T-cell (primary cell): ENCODE measurements around the gene UBALD2. TPM values are rescaled to one million over a fixed set of nuclear protein-coding genes. Genes with fewer than 3 reads are reported as not detected.
"Not testable (repeated sequence)": the region's sequence is repeated elsewhere in the genome, so short reads cannot be mapped to it uniquely, and the experiment has no call there.

ENCODE experiments used
- ATAC-seq, 4 experiments: fragments of 200-7000 bp in 3 of 4; fragments of 150-1000 bp in 1 of 4; cut with Tn5 transposase; replicated peaks in 1 of 4; 1 replicate in 3 of 4; 2 replicates in 1 of 4; pipeline ENCODE4 v1.10.0; 2021; ENCODE audit warnings: moderate library complexity in 3 of 4, mild to moderate bottlenecking in 2 of 4, moderate number of reproducible peaks in 1 of 4
- CTCF ChIA-PET, 2 donors: fragments of 300-600 bp; sonication (Branson Sonifier 250); formaldehyde crosslinking; loops; one replicate each; lab custom pipeline; 2022; ENCODE audit warnings: antibody characterized with exemption in 2 of 2; lab: Charles Lee
- POLR2A ChIA-PET, 2 donors: fragments of 300-600 bp; sonication (Branson Sonifier 250); formaldehyde crosslinking; loops; one replicate each; lab custom pipeline; 2022; ENCODE audit warnings: antibody characterized with exemption in 2 of 2; lab: Charles Lee
- DNase-seq, 35 experiments: peaks; one replicate each; pipeline versions ENCODE4 v3.0.0 to v3.0.0-alpha.2; 2013 to 2023
- H3K27ac ChIP-seq: one replicate; pipeline ENCODE4 v1.5.1; 2013; ENCODE audit warnings: low read length
- H3K27me3 ChIP-seq, 2 experiments: replicated peaks in 1 of 2; 1 replicate in 1 of 2; 2 replicates in 1 of 2; pipeline versions ENCODE4 v1.6.1 to v1.7.0; 2013; ENCODE audit warnings: low read length in 1 of 2, mixed read lengths in 1 of 2; ENCODE audit not compliant: control insufficient read depth in 2 of 2, insufficient read depth in 2 of 2; ENCODE audit errors: extremely low read depth in 1 of 2
- H3K36me3 ChIP-seq, 2 donors: 1 replicate in 1 of 2; 2 replicates in 1 of 2; pipeline versions ENCODE4 v1.6.1 to v1.7.0; 2013; ENCODE audit warnings: low read length in 1 of 2; ENCODE audit not compliant: control insufficient read depth in 2 of 2, insufficient read depth in 1 of 2; ENCODE audit errors: extremely low read depth in 1 of 2
- H3K4me1 ChIP-seq, 2 experiments: 1 replicate in 1 of 2; 2 replicates in 1 of 2; pipeline versions ENCODE4 v1.6.1 to v1.7.0; 2013; ENCODE audit warnings: low read length in 2 of 2, mixed read lengths in 1 of 2; ENCODE audit not compliant: insufficient read depth in 2 of 2, control insufficient read depth in 1 of 2; ENCODE audit errors: extremely low read depth in 1 of 2
- H3K4me3 ChIP-seq, 2 donors: 1 replicate in 1 of 2; 2 replicates in 1 of 2; pipeline versions ENCODE4 v1.5.1 to v1.7.0; 2013; ENCODE audit warnings: mild to moderate bottlenecking in 2 of 2, low read length in 1 of 2, moderate library complexity in 1 of 2; ENCODE audit not compliant: control insufficient read depth in 1 of 2; ENCODE audit errors: extremely low read depth in 1 of 2
- H3K9me3 ChIP-seq: 2 replicates; pipeline ENCODE4 v1.7.0; 2013
- H3K27ac Mint-ChIP-seq, 2 donors: one replicate each; pipeline ENCODE4 v1.8.0; 2020 to 2021; ENCODE audit warnings: mild to moderate bottlenecking in 2 of 2, mixed read lengths in 2 of 2
- H3K27me3 Mint-ChIP-seq, 2 donors: one replicate each; pipeline ENCODE4 v1.8.0; 2021 to 2022; ENCODE audit warnings: mixed read lengths in 2 of 2
- H3K36me3 Mint-ChIP-seq: one replicate; pipeline ENCODE4 v1.8.0; 2021; ENCODE audit warnings: mixed read lengths
- H3K4me1 Mint-ChIP-seq, 3 donors: one replicate each; pipeline ENCODE4 v1.8.0; 2020 to 2022; ENCODE audit warnings: mixed read lengths in 3 of 3, mild to moderate bottlenecking in 1 of 3
- H3K4me3 Mint-ChIP-seq, 3 donors: one replicate each; pipeline ENCODE4 v1.8.0; 2020 to 2022; ENCODE audit warnings: mild to moderate bottlenecking in 3 of 3, mixed read lengths in 3 of 3, moderate library complexity in 3 of 3
- H3K9me3 Mint-ChIP-seq, 3 donors: one replicate each; pipeline ENCODE4 v1.8.0; 2020 to 2022; ENCODE audit warnings: mixed read lengths in 3 of 3
- WGBS: methylation state at CpG from one replicate; pipeline ENCODE4 v1.1.5; 2013; ENCODE audit warnings: missing lambda C conversion rate; ENCODE audit not compliant: insufficient coverage; 5-methylcytosine and 5-hydroxymethylcytosine counted together
- total RNA-seq, 35 experiments: library from RNA in 6 of 35; stranded (reverse) in 6 of 35; fragments of 120-200 nt in 1 of 35; gene quantifications; one replicate each; pipeline versions ENCODE4 v1.2.1 to v1.2.4 and lab custom pipeline; 2013 to 2026

UBALD2 gene
- total RNA-seq, 5 donors from 2014 or later (not counting 1 experiment from before 2014, with no cell fraction given) = 163 to 277 (median 177) TPM

- H3K4me1 ChIP-seq, H3K9me3 ChIP-seq, H3K36me3 ChIP-seq, H3K27me3 ChIP-seq, ATAC-seq, H3K9me3 Mint-ChIP-seq, H3K27ac ChIP-seq, H3K27me3 Mint-ChIP-seq, POLR2A ChIA-PET, DNase-seq, H3K4me3 ChIP-seq, H3K4me3 Mint-ChIP-seq: not testable (repeated sequence)
- Mint-ChIP-seq H3K27ac (peak overlapping the region in 1 of 2 donors; percentile 16), H3K36me3 (peaks cover 23% of the 10 kb centered on the region), H3K4me1 (peaks cover 35 to 40% (median 38%) of the 10 kb centered on the region in 3 donors)
- CTCF ChIA-PET = interaction anchor here in 1 of 2 donors (1.4 kb wide), 1 partner anchor 19 kb away, joined by 8 read pairs; no protein-coding TSS in a partner anchor
- whole genome bisulfite sequencing = 94% methylated on average over 13 of the region's 19 CpGs
Measured at GRCh38 chr17:76226749-76227148, 38.4 kb upstream of the UBALD2 start.

- CTCF ChIA-PET = no interaction called here
- Histone ChIP-seq H3K36me3 (no peaks in the 10 kb centered on the region), H3K27ac (no peak overlapping the region), H3K27me3 (no peaks in the 10 kb centered on the region), H3K9me3 (no peaks in the 10 kb centered on the region), H3K4me3 (no peak overlapping the region), H3K4me1 (no peaks in the 10 kb centered on the region)
- no peak for DNase-seq
- 100% methylated on average over 2 of the region's 2 CpGs for WGBS
- peaks cover 41 to 56% (median 46%) of the 10 kb centered on the region in 3 donors for H3K4me1 Mint-ChIP-seq
- no peak overlapping the region for H3K4me3 Mint-ChIP-seq
- ATAC-seq = no peak
- H3K27ac Mint-ChIP-seq = peak overlapping the region; percentile 37 to 55
- POLR2A ChIA-PET = interaction anchor here in 1 of 2 donors (0.6 kb wide), 1 partner anchor 87 kb away, joined by 3 read pairs; no protein-coding TSS in a partner anchor
- peaks cover 17% of the 10 kb centered on the region for H3K36me3 Mint-ChIP-seq
- H3K27me3 Mint-ChIP-seq = no peaks in the 10 kb centered on the region
- no peaks in the 10 kb centered on the region for H3K9me3 Mint-ChIP-seq
Measured at GRCh38 chr17:76232342-76232741, 32.8 kb upstream of the UBALD2 start.

- Histone ChIP-seq H3K27ac (no peak overlapping the region), H3K4me1 (peaks cover 2 to 3% of the 10 kb centered on the region in 2 experiments), H3K4me3 (no peak overlapping the region), H3K9me3 (no peaks in the 10 kb centered on the region), H3K36me3 (no peaks in the 10 kb centered on the region), H3K27me3 (no peaks in the 10 kb centered on the region)
- no peaks in the 10 kb centered on the region for H3K9me3 Mint-ChIP-seq
- peak overlapping the region; percentile 63 to 68 for H3K27ac Mint-ChIP-seq
- POLR2A ChIA-PET = interaction anchor here in 1 of 2 donors (0.6 to 1.1 kb wide), 2 partner anchors 42 to 454 kb away, joined by 3 to 6 read pairs; a partner anchor contains a TSS
- WGBS = 95% methylated on average over 2 of the region's 6 CpGs
- no peaks in the 10 kb centered on the region for H3K27me3 Mint-ChIP-seq
- DNase-seq (no peak), ATAC-seq (no peak)
- H3K4me1 Mint-ChIP-seq = peaks cover 47 to 64% (median 50%) of the 10 kb centered on the region in 3 donors
- CTCF ChIA-PET = no interaction called here
- no peak overlapping the region for H3K4me3 Mint-ChIP-seq
- peaks cover 14% of the 10 kb centered on the region for H3K36me3 Mint-ChIP-seq
Measured at GRCh38 chr17:76233588-76234353, 31.4 kb upstream of the UBALD2 start.

- H3K4me3 Mint-ChIP-seq = peak overlapping the region in 1 of 3 donors; percentile 3
- Histone ChIP-seq H3K27ac (no peak overlapping the region), H3K36me3 (no peaks in the 10 kb centered on the region), H3K4me1 (peaks cover 7% of the 10 kb centered on the region in 2 experiments), H3K27me3 (no peaks in the 10 kb centered on the region), H3K9me3 (no peaks in the 10 kb centered on the region), H3K4me3 (no peak overlapping the region)
- peaks cover 48 to 64% (median 50%) of the 10 kb centered on the region in 3 donors for H3K4me1 Mint-ChIP-seq
- no peak for DNase-seq
- ATAC-seq = no peak
- H3K27ac Mint-ChIP-seq = peak overlapping the region; percentile 59 to 68
- peaks cover 11% of the 10 kb centered on the region for H3K36me3 Mint-ChIP-seq
- CTCF ChIA-PET = no interaction called here
- H3K9me3 Mint-ChIP-seq = no peaks in the 10 kb centered on the region
- WGBS = no CpG with 5 or more reads among the region's 5 CpGs
- no peaks in the 10 kb centered on the region for H3K27me3 Mint-ChIP-seq
- POLR2A ChIA-PET = interaction anchor here in 1 of 2 donors (1.1 kb wide), 1 partner anchor 455 kb away, joined by 3 read pairs; a partner anchor contains a TSS
Measured at GRCh38 chr17:76234354-76234679, 30.8 kb upstream of the UBALD2 start.

DNA sequence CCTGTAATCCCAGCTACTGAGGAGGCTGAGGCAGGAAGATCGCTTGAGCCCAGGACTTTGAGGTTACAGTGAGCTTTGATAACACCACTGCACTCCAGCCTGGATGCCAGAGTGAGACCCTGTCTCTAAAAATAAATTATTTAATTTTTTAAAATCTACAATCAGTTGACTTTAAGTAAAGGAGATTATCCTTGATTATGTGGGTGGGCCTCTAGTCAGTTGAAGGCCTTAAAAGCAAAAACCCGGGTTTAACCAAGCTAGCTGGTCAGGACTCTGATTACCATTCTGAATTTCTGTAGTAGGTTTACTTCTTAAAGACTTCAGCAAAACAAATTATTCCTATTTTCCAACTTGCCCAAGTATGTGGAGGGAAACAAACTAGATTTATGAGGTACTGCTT is 29.3 kb upstream of the UBALD2 start:
- DNase-seq = no peak
- Mint-ChIP-seq H3K4me3 (no peak overlapping the region), H3K27me3 (no peaks in the 10 kb centered on the region), H3K27ac (peak overlapping the region; percentile 63 to 72), H3K9me3 (no peaks in the 10 kb centered on the region), H3K36me3 (peaks cover 4% of the 10 kb centered on the region), H3K4me1 (peaks cover 41 to 55% (median 48%) of the 10 kb centered on the region in 3 donors)
- no CpG with 5 or more reads among the region's 2 CpGs for WGBS
- Histone ChIP-seq H3K9me3 (no peaks in the 10 kb centered on the region), H3K27me3 (peaks cover 0 to 2% of the 10 kb centered on the region in 2 experiments), H3K27ac (no peak overlapping the region), H3K4me3 (no peak overlapping the region), H3K4me1 (peaks cover 10 to 15% of the 10 kb centered on the region in 2 experiments), H3K36me3 (no peaks in the 10 kb centered on the region)
- CTCF ChIA-PET = interaction anchor here in 1 of 2 donors (0.5 kb wide), 1 partner anchor 137 kb away, joined by 8 read pairs; no protein-coding TSS in a partner anchor
- no peak for ATAC-seq
- POLR2A ChIA-PET = no interaction called here

- POLR2A ChIA-PET = no interaction called here
Measured at GRCh38 chr17:76236603-76237002, 28.5 kb upstream of the UBALD2 start.

More at GRCh38 chr17:76236603-76237002, 28.5 kb upstream of the UBALD2 start:
- Histone ChIP-seq H3K27ac (no peak overlapping the region), H3K36me3 (no peaks in the 10 kb centered on the region), H3K9me3 (no peaks in the 10 kb centered on the region), H3K4me3 (no peak overlapping the region), H3K27me3 (peaks cover 0 to 7% of the 10 kb centered on the region in 2 experiments), H3K4me1 (peaks cover 15 to 23% of the 10 kb centered on the region in 2 experiments)
- Mint-ChIP-seq H3K9me3 (no peaks in the 10 kb centered on the region), H3K27ac (peak overlapping the region; percentile 63 to 72), H3K27me3 (no peaks in the 10 kb centered on the region), H3K4me3 (no peak overlapping the region), H3K36me3 (peaks cover 3% of the 10 kb centered on the region), H3K4me1 (peaks cover 46 to 61% (median 52%) of the 10 kb centered on the region in 3 donors)
- ATAC-seq (no peak), DNase-seq (no peak)
- CTCF ChIA-PET = no interaction called here
